Activated naive CD8-positive, alpha-beta T cell (primary cell): ENCODE data around the gene GTF2F1.
"Not testable (repeated sequence)": the region's sequence is repeated elsewhere in the genome, so short reads cannot be mapped to it uniquely, and the experiment has no call there.

Source experiments
- H3K27ac Mint-ChIP-seq: one replicate; pipeline ENCODE4 v1.8.0; 2021; ENCODE audit warnings: mixed read lengths
- H3K27me3 Mint-ChIP-seq: one replicate; pipeline ENCODE4 v1.8.0; 2021; ENCODE audit warnings: mixed read lengths
- H3K36me3 Mint-ChIP-seq: one replicate; pipeline ENCODE4 v1.8.0; 2021; ENCODE audit warnings: mixed read lengths
- H3K4me1 Mint-ChIP-seq: one replicate; pipeline ENCODE4 v1.8.0; 2021; ENCODE audit warnings: low read depth, mixed read lengths
- H3K4me3 Mint-ChIP-seq: one replicate; pipeline ENCODE4 v1.8.0; 2021; ENCODE audit warnings: mild to moderate bottlenecking, mixed read lengths
- H3K9me3 Mint-ChIP-seq: one replicate; pipeline ENCODE4 v1.8.0; 2021; ENCODE audit warnings: low read depth, mixed read lengths

Gene GTF2F1

GRCh38 chr19:6393074-6393982 is at the start of gene GTF2F1:
Gene GTF2F1, minus strand, starts transcription at chr19:6393164. Its CDS starts 169 bp downstream, at chr19:6392995.
- H3K4me3 Mint-ChIP-seq: peak within 1 kb of the TSS; percentile 95
- H3K4me1 Mint-ChIP-seq: peaks cover 20% of the 10 kb centered on the region
- H3K27ac Mint-ChIP-seq: peak within 1 kb of the TSS; percentile 93
- H3K36me3 Mint-ChIP-seq: peaks cover 5% of the 10 kb centered on the region
- no peaks in the 10 kb centered on the region for H3K9me3 Mint-ChIP-seq
- no peaks in the 10 kb centered on the region for H3K27me3 Mint-ChIP-seq

DNA sequence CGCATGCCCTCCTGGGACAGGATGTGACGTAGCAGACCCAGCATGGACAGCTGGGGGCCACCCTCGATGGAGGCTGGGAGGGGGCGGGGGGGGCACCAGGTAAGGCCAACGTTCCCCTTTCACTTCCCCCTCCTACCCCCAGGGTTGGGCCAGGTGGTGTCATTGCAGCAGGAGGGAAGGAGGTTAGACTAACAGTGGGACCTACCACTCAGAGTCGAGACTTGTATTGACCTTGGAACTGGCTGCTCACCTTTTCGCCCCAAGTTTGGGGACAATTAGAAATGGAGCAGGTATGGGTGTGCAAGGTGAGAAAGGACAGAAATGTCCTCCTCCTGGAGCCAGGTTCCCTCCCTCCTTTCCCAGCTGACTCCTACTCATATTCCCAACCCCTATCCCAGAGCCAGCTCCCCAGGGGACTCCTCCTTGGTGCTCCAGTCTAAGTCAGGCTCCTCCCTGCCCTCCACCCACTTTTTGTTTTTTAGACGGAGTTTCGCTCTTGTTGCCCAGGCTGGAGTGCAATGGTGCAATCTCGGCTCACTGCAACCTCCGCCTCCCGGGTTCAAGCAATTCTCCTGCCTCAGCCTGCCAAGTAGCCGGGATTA is 49.2 kb upstream of the GTF2F1 start:
- Mint-ChIP-seq H3K27me3 (no peaks in the 10 kb centered on the region), H3K4me1 (no peaks in the 10 kb centered on the region), H3K9me3 (no peaks in the 10 kb centered on the region), H3K27ac (no peak overlapping the region), H3K4me3 (no peak overlapping the region), H3K36me3 (peaks cover 6% of the 10 kb centered on the region)

DNA sequence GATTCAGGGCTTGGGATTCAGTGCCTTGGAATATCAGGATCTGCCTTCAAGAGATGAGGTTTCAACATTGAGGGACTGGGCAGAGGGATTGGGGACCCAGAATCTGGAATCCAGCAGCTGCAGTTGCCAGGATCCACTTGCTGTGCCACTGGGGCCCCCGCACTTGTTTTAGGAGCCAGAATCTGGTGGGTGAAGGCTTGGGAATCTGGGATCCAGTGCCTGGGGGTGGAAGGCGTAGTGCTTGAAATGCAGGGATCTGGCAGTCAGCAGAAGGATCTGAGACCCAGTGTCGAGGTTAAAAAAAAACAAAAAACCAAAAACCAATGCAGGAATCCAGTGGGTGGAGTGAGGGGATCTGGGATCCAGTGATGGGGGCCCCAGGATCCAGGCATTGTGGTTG is 47.9 kb upstream of the GTF2F1 start:
- H3K4me3 Mint-ChIP-seq: no peak overlapping the region
- no peaks in the 10 kb centered on the region for H3K27me3 Mint-ChIP-seq
- no peaks in the 10 kb centered on the region for H3K36me3 Mint-ChIP-seq
- no peaks in the 10 kb centered on the region for H3K9me3 Mint-ChIP-seq
- no peaks in the 10 kb centered on the region for H3K4me1 Mint-ChIP-seq
- no peak overlapping the region for H3K27ac Mint-ChIP-seq

DNA sequence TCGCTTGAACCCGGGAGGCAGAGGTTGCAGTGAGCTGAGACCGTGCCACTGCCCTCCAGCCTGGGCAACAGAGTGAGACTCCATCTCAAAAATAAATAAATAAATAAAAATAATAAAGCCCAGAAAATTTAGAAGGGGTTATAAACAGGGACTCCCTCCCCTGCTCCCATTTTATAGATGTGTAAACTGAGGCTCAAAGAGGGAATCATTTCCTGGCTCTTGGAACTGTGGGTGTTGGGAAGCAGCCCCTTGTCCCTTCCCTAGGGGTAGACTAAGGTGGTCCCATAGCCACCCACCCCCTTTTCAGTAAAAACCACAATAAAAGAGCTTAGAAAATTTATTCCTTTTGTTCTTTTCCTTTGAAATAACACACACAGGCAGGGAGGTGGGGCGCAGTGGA is 46.8 kb upstream of the GTF2F1 start:
- Mint-ChIP-seq H3K9me3 (no peaks in the 10 kb centered on the region), H3K36me3 (no peaks in the 10 kb centered on the region), H3K27ac (no peak overlapping the region), H3K27me3 (no peaks in the 10 kb centered on the region), H3K4me1 (no peaks in the 10 kb centered on the region), H3K4me3 (no peak overlapping the region)

DNA sequence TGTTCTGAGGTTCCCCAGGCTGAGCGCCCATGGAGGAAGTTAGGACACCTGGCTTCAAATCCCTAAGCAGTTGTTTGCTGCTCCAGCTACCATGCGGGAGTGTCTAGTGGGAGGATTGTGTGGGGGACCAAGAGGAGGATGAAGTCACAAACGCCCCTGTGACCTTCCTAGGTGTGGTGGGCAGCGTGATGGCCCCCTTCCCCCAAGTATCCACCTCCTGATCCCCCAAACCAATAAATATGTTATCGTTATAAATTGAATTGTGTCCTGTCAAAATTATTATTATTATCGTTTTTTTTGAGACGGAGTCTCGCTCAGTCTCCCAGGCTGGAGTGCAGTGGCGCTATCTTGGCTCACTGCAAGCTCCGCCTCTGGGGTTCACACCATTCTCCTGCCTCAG is 40.7 kb upstream of the GTF2F1 start, which contains the start of gene SLC25A41:
Gene SLC25A41 (minus strand): TSS at position 101 of the 400 bp plus-strand sequence. CDS start 70 bp downstream, at position 31.
- no peaks in the 10 kb centered on the region for H3K9me3 Mint-ChIP-seq
- H3K4me1 Mint-ChIP-seq: peaks cover 5% of the 10 kb centered on the region
- no peaks in the 10 kb centered on the region for H3K27me3 Mint-ChIP-seq
- no peak within 1 kb of the TSS for H3K4me3 Mint-ChIP-seq
- H3K36me3 Mint-ChIP-seq: no peaks in the 10 kb centered on the region
- H3K27ac Mint-ChIP-seq: no peak within 1 kb of the TSS

GRCh38 chr19:6433165-6433564 is 40.2 kb upstream of the GTF2F1 start:
- peaks cover 5% of the 10 kb centered on the region for H3K4me1 Mint-ChIP-seq
- H3K9me3 Mint-ChIP-seq: no peaks in the 10 kb centered on the region
- no peaks in the 10 kb centered on the region for H3K36me3 Mint-ChIP-seq
- no peak overlapping the region for H3K4me3 Mint-ChIP-seq
- no peaks in the 10 kb centered on the region for H3K27me3 Mint-ChIP-seq
- no peak overlapping the region for H3K27ac Mint-ChIP-seq

DNA sequence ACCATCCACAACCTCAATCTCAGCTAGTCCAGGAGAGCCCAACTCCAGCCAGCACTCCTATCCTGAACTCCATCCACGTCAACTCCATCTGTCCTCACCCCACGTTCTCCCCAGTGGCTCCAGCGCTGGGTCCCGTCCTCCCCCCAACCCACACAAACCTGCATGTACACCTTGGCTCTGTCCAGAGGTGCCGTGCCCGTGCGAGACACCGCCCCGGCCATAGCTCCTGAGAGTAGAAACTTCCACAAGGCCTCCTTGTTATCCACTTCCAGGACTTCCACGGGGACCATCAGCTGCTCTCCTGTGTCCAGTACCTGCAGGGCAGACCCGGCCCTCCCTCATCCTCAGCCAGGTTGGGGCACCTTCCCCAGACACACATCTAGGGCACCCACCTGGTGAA is 38.9 kb upstream of the GTF2F1 start:
- Mint-ChIP-seq H3K4me1 (peaks cover 5% of the 10 kb centered on the region), H3K4me3 (no peak overlapping the region), H3K36me3 (no peaks in the 10 kb centered on the region), H3K9me3 (no peaks in the 10 kb centered on the region), H3K27me3 (no peaks in the 10 kb centered on the region), H3K27ac (peak overlapping the region; percentile 41)

DNA sequence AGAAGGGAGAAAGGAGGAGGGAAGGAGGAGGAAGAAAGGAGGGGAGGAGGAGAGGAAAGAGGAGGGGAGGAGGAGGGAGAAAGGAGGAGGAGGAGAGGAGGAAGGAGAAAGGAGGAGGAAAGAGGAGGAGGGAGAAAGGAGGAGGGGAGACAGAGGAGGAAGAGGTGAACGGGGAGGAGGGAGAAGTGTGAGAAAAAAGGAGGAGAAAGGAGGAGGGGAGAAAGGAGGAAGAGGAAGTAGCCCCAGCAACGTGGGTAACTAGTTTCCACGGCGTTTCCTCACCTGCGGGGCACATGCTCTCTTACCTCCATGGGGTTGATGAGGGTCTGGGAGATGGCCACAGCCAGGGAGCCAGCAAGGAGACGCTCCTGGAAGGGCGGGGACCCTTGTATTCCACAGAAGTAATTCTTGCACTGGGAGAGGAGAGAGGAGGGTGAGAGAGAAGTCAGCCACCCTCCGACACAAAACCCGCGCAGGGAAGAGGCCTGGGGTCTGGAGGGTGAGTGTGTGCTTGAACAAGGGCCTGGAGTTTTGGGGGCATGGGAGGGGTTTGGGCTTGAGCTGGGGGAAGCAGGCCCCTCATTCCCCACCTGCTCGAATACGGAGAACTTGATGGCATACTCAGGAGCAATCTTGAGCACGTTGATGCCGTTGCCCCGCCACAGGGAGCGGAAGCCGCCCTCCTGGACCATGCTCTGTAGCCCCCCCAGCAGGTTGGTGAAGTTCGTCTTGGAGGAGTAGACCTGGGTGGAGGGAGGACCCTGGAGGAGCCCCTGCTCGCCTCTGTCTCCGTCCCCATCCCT is 36.7 kb upstream of the GTF2F1 start:
- no peaks in the 10 kb centered on the region for H3K27me3 Mint-ChIP-seq
- H3K27ac Mint-ChIP-seq: no peak overlapping the region
- no peaks in the 10 kb centered on the region for H3K9me3 Mint-ChIP-seq
- H3K4me3 Mint-ChIP-seq: peak overlapping the region; percentile 74
- H3K36me3 Mint-ChIP-seq: no peaks in the 10 kb centered on the region
- peaks cover 16% of the 10 kb centered on the region for H3K4me1 Mint-ChIP-seq

- H3K27ac Mint-ChIP-seq, H3K4me3 Mint-ChIP-seq, H3K27me3 Mint-ChIP-seq, H3K36me3 Mint-ChIP-seq, H3K9me3 Mint-ChIP-seq: not testable (repeated sequence)
- peaks cover 16% of the 10 kb centered on the region for H3K4me1 Mint-ChIP-seq
These were observed 35.9 kb upstream of the GTF2F1 start for GRCh38 chr19:6428692-6429418.

DNA sequence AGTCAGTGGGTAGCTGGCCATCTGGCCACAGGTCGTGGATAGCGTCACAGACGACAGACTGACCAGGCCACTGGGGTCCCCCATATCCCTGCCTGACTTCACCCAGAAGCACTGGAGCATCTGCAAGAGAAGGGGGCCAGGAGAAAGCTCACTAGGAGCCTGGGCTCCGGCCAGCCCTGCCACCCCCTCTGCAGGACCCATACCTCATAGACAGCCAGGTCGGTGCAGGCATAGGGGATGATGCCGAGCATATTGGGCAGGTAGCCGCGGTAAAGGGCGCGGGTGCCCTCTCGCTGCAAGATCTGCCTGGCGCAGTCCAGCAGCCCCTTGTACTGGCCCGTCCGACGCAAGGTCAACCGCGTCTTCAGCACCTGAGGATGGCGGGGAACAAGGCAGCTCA is 34.2 kb upstream of the GTF2F1 start:
- Mint-ChIP-seq H3K27ac (no peak overlapping the region), H3K9me3 (no peaks in the 10 kb centered on the region), H3K36me3 (no peaks in the 10 kb centered on the region), H3K4me3 (no peak overlapping the region), H3K27me3 (no peaks in the 10 kb centered on the region), H3K4me1 (peaks cover 29% of the 10 kb centered on the region)

DNA sequence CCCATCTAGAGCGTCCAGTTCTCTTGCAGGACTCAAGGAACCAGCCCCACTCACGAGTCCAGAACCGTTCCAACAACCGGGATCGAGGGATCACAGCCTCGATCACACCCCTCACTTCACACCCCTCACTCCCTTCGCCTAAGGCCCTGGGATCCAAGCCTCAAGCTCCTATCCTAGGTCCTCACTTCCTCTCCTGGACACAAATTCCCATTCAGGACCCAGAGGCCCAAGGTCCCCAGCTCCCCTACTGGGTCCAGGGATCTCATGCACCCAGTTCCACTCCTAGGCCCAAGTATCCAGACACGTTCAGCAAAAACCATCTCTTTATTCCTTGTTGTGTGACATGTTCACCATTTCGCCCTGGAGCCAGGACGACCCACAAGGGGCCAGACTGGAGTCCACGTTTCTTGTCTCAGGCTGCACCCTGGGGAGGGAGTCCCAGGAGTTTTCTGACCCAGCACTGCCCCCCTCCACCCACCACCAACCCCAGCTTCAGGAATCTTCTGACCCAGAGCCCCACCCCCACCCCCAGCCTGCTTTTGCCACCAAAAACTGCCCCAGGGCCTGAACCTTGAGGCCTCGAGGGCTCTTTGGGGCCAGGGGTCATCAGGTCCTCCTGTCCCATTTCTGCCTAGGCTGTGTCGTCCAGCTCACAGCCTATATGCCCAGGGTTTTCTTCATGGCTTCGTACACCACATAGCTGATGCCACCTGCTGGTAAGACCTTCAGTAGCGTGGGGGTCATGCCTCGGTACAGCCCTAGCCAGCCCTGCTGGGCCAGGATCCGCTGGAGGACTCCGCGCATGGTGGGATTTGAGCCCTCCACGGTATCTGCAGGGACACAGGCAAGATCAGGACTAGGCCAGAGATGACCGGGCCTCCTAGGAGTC is 33.0 kb upstream of the GTF2F1 start:
- Mint-ChIP-seq H3K9me3 (no peaks in the 10 kb centered on the region), H3K27me3 (no peaks in the 10 kb centered on the region), H3K36me3 (no peaks in the 10 kb centered on the region), H3K4me3 (peak overlapping the region; percentile 83), H3K27ac (peak overlapping the region; percentile 90), H3K4me1 (peaks cover 32% of the 10 kb centered on the region)

GRCh38 chr19:6424939-6425731 is 32.2 kb upstream of the GTF2F1 start:
- Mint-ChIP-seq H3K36me3 (no peaks in the 10 kb centered on the region), H3K9me3 (no peaks in the 10 kb centered on the region), H3K27me3 (no peaks in the 10 kb centered on the region), H3K4me3 (peak overlapping the region; percentile 83), H3K27ac (peak overlapping the region; percentile 90), H3K4me1 (peaks cover 33% of the 10 kb centered on the region)
